Hepatocyte (in vitro differentiated cells): Measurements from ENCODE around the gene TRIM60. TPM values are rescaled to one million over a fixed set of nuclear protein-coding genes. Genes with fewer than 3 reads are reported as not detected.
"Not testable (repeated sequence)": the region's sequence is repeated elsewhere in the genome, so short reads cannot be mapped to it uniquely, and the experiment has no call there.

Experiments
- DNase-seq: peaks from one replicate; pipeline ENCODE4 v3.0.0-alpha.2; 2016; ENCODE audit warnings: low spot score
- H2AFZ ChIP-seq: fragments of 200-600 bp; sonication (generic); 2 replicates; pipeline ENCODE4 v1.6.0; 2016; ENCODE audit warnings: antibody characterized with exemption, mild to moderate bottlenecking
- H3K27ac ChIP-seq: fragments of 200-600 bp; sonication (generic); 2 replicates; pipeline ENCODE4 v1.5.1; 2016; ENCODE audit warnings: mild to moderate bottlenecking
- H3K27me3 ChIP-seq: fragments of 200-600 bp; sonication (generic); 2 replicates; pipeline ENCODE4 v1.6.1; 2016
- H3K36me3 ChIP-seq: fragments of 200-600 bp; sonication (generic); replicated peaks from 2 replicates; pipeline ENCODE4 v1.5.1; 2016; ENCODE audit warnings: low read depth; ENCODE audit not compliant: insufficient read depth
- H3K4me1 ChIP-seq: fragments of 200-600 bp; sonication (generic); 2 replicates; pipeline ENCODE4 v1.5.1; 2016; ENCODE audit warnings: mild to moderate bottlenecking, moderate library complexity; ENCODE audit not compliant: insufficient read depth
- H3K4me2 ChIP-seq: fragments of 200-600 bp; sonication (generic); 2 replicates; pipeline ENCODE4 v1.6.0; 2016
- H3K4me3 ChIP-seq: fragments of 200-600 bp; sonication (generic); 2 replicates; pipeline ENCODE4 v1.5.1; 2016; ENCODE audit warnings: mild to moderate bottlenecking
- H3K79me2 ChIP-seq: fragments of 200-600 bp; sonication (generic); 2 replicates; pipeline ENCODE4 v1.6.0; 2017; ENCODE audit warnings: mild to moderate bottlenecking
- H3K9me2 ChIP-seq: fragments of 200-600 bp; sonication (generic); replicated peaks from 2 replicates; pipeline ENCODE4 v1.6.0; 2017; ENCODE audit warnings: mild to moderate bottlenecking; ENCODE audit not compliant: insufficient read depth
- H3K9me3 ChIP-seq: fragments of 200-600 bp; sonication (generic); 2 replicates; pipeline ENCODE4 v1.5.1; 2016; ENCODE audit warnings: low read depth, mild to moderate bottlenecking
- H4K20me1 ChIP-seq: fragments of 200-600 bp; sonication (generic); 2 replicates; pipeline ENCODE4 v1.6.0; 2016; ENCODE audit warnings: mild to moderate bottlenecking; ENCODE audit not compliant: insufficient read depth, poor library complexity, severe bottlenecking
- CTCF ChIP-seq: fragments of 200-600 bp; sonication (generic); IDR thresholded peaks from 2 replicates; pipeline ENCODE4 v1.5.1; 2016; ENCODE audit warnings: antibody characterized with exemption, mild to moderate bottlenecking; ENCODE audit not compliant: poor library complexity
- EZH2 ChIP-seq: fragments of 200-600 bp; sonication (generic); IDR thresholded peaks from 2 replicates; pipeline ENCODE4 v1.6.1; 2016; ENCODE audit warnings: antibody characterized with exemption, mild to moderate bottlenecking, borderline replicate concordance
- EZH2phosphoT487 ChIP-seq: fragments of 200-600 bp; sonication (generic); IDR thresholded peaks from one replicate; pipeline ENCODE4 v1.6.1; 2018; ENCODE audit warnings: antibody characterized with exemption, mild to moderate bottlenecking, low read depth, moderate library complexity; ENCODE audit not compliant: unreplicated experiment, severe bottlenecking
- WGBS: methylation state at CpG from one replicate; pipeline ENCODE4 v1.1.6; 2016; ENCODE audit warnings: low lambda C conversion rate; ENCODE audit errors: missing lambda C conversion rate; 5-methylcytosine and 5-hydroxymethylcytosine counted together
- polyA plus RNA-seq: library from polyadenylated mRNA; unstranded; fragments of >200 nt; fragmentation: Nextera tagmentation; extraction: Ambion mirVana; gene quantifications from 2 replicates; pipeline ENCODE4 v1.2.1, GENCODE V29; 2016
- total RNA-seq: library from RNA; depleted of rRNA; stranded (reverse); fragments of >200 nt; gene quantifications from 2 replicates; pipeline ENCODE4 v1.2.3, GENCODE V29; 2014

Gene TRIM60
- total RNA-seq (not detected in 2 replicates), polyA plus RNA-seq (not detected in 2 replicates)

GRCh38 chr4:165031436-165032211 lies at the start of gene TRIM60:
Gene TRIM60, plus strand, starts transcription at chr4:165031999. Its CDS starts 8,074 bp downstream, at chr4:165040073.
- Histone ChIP-seq H3K9me2 (no peaks in the 10 kb centered on the region), H3K4me1 (no peaks in the 10 kb centered on the region), H3K4me2 (no peak within 1 kb of the TSS), H3K79me2 (no peaks in the 10 kb centered on the region), H3K36me3 (no peaks in the 10 kb centered on the region), H4K20me1 (no peaks in the 10 kb centered on the region), H3K27ac (no peak within 1 kb of the TSS), H2AFZ (no peak within 1 kb of the TSS), H3K9me3 (no peaks in the 10 kb centered on the region), H3K27me3 (no peaks in the 10 kb centered on the region), H3K4me3 (no peak within 1 kb of the TSS)
- WGBS: 98% methylated on average over 41 of the region's 41 CpGs
- no peak for DNase-seq
- TF ChIP-seq CTCF (no peak), EZH2 (no peak), EZH2phosphoT487 (no peak)

GRCh38 chr4:164989471-164989870 lies 42.3 kb upstream of the TRIM60 start:
- Histone ChIP-seq H3K27ac (no peak overlapping the region), H3K4me3 (no peak overlapping the region), H3K9me3 (no peaks in the 10 kb centered on the region), H3K4me1 (no peaks in the 10 kb centered on the region), H3K9me2 (no peaks in the 10 kb centered on the region), H3K79me2 (no peaks in the 10 kb centered on the region), H3K27me3 (no peaks in the 10 kb centered on the region), H3K36me3 (no peaks in the 10 kb centered on the region), H3K4me2 (no peak overlapping the region), H4K20me1 (no peaks in the 10 kb centered on the region), H2AFZ (no peak overlapping the region)
- no peak for TF ChIP-seq CTCF
- TF ChIP-seq EZH2: no peak
- TF ChIP-seq EZH2phosphoT487: no peak
- DNase-seq: no peak
- 82% methylated on average over 2 of the region's 2 CpGs for WGBS

- H3K9me2 ChIP-seq, H2AFZ ChIP-seq, H3K27ac ChIP-seq, H3K79me2 ChIP-seq, H3K36me3 ChIP-seq, H3K27me3 ChIP-seq, H3K4me2 ChIP-seq, DNase-seq, H3K9me3 ChIP-seq, H4K20me1 ChIP-seq, H3K4me1 ChIP-seq, H3K4me3 ChIP-seq: not testable (repeated sequence)
- 78% methylated on average over 10 of the region's 10 CpGs for WGBS
These were observed 41.0 kb upstream of the TRIM60 start for GRCh38 chr4:164990786-164991185.

- H3K27ac ChIP-seq, H3K9me3 ChIP-seq, DNase-seq, H3K4me3 ChIP-seq, H3K4me2 ChIP-seq, H4K20me1 ChIP-seq, H3K36me3 ChIP-seq, H2AFZ ChIP-seq, H3K4me1 ChIP-seq, H3K27me3 ChIP-seq, H3K79me2 ChIP-seq, H3K9me2 ChIP-seq: not testable (repeated sequence)
- WGBS: 78% methylated on average over 6 of the region's 6 CpGs
These were observed 35.7 kb upstream of the TRIM60 start for GRCh38 chr4:164996123-164996522.
